ENCODE measurements around the gene TEKT2.

GRCh38 chr1:36126797-36127500 lies 43.1 kb downstream of the TEKT2 start:
- TF ChIP-seq POLR2AphosphoS5 (IDR thresholded peaks at IDR 0.05), result no peak
- TF ChIP-seq CTCF (IDR thresholded peaks at IDR 0.05), result no peak
- no peak for TF ChIP-seq POLR2A (IDR thresholded peaks at IDR 0.05; ENCODE audit: low read depth)
- TF ChIP-seq EP300 (IDR thresholded peaks at IDR 0.05), result no peak

Data from esophagus muscularis mucosa (tissue), 4 donors.